Measurements from ENCODE around the gene UBB.

DNA sequence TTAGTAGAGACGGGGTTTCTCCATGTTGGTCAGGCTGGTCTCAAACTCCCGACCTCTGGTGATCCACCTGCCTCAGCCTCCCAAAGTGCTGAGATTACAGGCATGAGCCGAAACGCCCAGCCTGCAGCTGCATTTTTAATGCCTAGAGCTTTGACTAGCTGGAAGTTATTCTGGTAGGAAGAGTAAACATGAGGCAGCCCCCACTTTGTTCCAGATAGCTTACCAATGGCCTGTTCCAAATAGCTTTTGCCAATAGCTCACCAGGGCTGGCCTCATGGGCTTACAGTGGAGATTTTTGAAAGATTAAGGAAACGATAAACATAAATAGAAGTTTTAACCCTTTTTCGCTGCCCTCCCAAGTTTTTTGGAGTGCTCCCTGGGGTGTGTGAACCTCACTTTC, 44.3 kb downstream of the UBB start:
- TF ChIP-seq, protein P1, sequence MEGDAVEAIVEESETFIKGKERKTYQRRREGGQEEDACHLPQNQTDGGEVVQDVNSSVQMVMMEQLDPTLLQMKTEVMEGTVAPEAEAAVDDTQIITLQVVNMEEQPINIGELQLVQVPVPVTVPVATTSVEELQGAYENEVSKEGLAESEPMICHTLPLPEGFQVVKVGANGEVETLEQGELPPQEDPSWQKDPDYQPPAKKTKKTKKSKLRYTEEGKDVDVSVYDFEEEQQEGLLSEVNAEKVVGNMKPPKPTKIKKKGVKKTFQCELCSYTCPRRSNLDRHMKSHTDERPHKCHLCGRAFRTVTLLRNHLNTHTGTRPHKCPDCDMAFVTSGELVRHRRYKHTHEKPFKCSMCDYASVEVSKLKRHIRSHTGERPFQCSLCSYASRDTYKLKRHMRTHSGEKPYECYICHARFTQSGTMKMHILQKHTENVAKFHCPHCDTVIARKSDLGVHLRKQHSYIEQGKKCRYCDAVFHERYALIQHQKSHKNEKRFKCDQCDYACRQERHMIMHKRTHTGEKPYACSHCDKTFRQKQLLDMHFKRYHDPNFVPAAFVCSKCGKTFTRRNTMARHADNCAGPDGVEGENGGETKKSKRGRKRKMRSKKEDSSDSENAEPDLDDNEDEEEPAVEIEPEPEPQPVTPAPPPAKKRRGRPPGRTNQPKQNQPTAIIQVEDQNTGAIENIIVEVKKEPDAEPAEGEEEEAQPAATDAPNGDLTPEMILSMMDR (IDR thresholded peaks at IDR 0.05 in 8 of 11, conservative IDR thresholded peaks at IDR 0.05 in 3 of 11), result no peak
- no peak for TF ChIP-seq POLR2AphosphoS5 (IDR thresholded peaks at IDR 0.05)
- TF ChIP-seq POLR2A (IDR thresholded peaks at IDR 0.05), result no peak
